HG03558 (cell line): Measurements from ENCODE around the gene CGB3.
"Not testable (repeated sequence)": the region's sequence is repeated elsewhere in the genome, so short reads cannot be mapped to it uniquely, and the experiment has no call there.

Experiments used
- ATAC-seq: cut with Tn5 transposase; IDR thresholded peaks from one replicate; pipeline ENCODE4 v1.9.1; 2021; ENCODE audit warnings: moderate number of reproducible peaks; ENCODE audit not compliant: unreplicated experiment; ENCODE audit errors: extremely low read depth

CGB3 gene

DNA sequence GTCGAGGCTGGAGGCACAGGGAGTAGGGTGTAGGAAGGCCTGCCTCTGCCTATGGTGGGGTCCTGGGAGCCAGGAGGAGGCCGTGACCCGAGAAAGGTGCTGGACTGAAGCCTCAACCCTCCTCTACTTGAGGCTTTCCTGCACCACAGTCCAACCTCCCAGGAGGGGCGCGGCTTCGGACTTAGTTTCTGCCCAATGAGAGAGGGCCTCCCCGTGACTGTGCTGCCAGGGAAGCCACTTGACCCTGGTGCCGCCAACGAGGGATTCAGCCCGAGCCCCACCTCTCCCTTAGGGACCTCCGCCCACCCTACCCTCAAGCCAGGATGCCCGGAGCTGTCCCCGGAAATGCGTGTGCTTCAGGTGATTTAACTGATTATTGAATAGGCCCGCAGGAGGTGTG, at the start of gene CGB3:
Gene CGB3 (minus strand): TSS at position 101 of the 400 bp plus-strand sequence. CDS start 362 bp downstream, outside the sequence.
- not testable (repeated sequence) for ATAC-seq

DNA sequence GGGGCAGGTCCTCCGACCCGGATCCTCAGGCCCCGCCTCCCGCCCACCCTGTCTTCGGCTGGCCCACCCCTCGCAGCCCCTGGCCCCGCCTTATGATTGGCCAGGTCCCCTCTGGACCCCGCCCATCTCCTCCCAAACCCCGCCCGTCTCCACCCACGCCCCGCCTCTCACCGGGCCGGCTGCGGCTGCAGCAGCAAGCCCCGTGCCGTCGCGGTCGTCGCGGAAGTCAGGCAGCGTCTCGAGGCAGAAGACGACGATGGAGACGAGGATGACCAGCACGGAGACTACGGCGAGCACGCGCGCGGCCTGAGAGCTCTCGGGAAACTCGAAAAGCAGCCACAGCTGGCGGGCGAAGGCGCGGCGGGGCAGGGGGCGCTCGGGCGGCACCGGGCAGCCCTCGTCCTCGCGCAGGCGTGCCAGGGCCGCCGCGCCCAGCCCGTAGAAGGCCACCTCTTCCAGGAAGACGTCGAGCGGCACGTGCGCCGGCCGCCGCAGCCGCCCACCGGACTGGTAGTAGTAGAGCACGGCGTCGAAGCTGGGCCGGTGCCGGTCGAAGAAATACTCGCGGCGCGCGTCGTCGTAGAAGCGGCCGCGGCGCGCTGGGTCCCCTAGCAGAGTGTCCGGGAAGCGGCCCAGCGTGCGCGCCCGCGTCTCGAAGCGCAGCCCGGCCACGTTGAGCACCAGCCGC, 47.9 kb upstream of the CGB3 start:
- ATAC-seq, result no peak

DNA sequence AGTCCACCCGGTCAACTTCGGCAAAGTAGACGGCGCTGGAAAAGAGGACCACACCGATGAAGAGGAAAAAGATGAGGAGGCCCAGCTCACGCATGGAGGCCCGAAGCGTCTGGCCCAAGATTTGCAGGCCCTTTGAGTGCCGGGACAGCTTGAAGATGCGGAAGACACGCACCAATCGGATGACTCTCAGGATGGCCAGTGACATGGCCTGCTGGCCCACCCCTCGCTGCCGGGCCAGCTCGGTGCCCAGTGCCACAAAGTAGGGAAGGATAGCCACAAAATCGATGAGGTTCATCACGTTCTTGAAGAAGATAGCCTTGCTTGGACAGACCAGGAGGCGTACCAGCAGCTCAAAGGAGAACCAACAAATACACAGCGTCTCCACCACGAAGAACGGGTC, 46.3 kb upstream of the CGB3 start:
- no peak for ATAC-seq

DNA sequence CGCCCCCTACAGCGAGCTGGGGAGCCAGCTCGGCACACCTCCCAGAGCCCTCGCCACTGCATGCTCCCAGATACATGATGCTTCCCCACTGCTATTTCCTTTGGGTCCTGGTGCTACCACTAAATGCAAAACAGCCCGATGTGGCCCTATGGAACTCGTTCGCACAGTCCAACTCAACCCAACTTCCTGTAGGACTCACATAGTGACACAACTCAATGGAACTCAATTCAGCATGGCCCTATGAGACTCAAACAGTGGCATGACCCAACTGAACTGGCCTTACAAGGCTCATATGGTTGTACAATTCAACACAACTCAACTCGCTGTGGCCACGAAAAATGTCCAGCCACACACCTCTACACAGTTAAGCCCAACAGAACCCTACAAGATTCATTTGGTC, 44.9 kb upstream of the CGB3 start:
- ATAC-seq, result no peak

DNA sequence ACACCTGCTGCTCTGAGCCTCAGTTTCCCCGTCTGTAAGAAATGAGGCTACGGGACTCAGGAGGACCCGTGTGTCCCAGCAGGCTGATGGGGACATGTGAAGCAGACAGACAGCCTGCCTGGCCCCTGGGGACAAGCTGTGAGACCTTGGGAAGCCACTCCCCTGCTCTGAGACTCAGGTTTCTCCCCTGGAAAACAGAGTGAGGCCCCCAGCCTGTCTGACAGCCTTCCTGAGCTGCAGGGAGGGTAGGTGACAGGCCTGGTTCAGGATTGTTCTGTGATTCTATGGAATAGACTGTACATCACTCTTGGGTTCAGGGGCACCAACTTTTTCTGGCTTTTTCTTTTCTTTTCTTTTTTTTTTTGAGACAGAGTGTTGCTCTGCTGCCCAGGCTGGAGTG, 43.4 kb upstream of the CGB3 start:
- no peak for ATAC-seq

DNA sequence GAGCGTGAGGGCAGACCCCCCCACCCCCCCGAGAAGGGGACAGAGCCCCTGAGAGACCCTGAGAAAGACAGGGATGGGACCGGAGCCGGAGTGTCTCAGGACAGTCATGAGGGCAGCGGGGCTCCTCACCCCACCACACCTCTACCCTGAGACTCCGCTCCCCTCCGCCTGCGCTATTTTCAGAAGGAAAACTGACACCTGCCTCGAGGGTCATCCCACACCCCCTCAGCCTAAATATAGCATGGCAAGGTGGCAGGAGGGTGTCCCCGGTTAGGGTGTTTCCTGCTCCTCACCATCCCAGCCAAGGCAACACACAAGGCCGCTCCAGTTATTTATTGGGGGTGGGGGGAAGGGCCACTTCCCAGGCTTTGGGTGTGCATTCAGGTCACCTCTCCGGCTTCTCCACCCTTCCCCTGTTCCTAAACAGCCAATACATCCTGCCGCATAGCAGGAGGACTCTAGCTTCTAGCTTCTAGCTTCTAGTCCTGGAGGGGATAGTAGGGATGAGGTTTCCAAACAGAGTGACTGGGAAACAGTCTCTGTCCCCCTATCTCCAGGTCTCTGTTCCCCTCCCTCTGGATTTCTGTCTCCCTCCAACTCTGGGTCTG, 41.9 kb upstream of the CGB3 start:
- no peak for ATAC-seq

DNA sequence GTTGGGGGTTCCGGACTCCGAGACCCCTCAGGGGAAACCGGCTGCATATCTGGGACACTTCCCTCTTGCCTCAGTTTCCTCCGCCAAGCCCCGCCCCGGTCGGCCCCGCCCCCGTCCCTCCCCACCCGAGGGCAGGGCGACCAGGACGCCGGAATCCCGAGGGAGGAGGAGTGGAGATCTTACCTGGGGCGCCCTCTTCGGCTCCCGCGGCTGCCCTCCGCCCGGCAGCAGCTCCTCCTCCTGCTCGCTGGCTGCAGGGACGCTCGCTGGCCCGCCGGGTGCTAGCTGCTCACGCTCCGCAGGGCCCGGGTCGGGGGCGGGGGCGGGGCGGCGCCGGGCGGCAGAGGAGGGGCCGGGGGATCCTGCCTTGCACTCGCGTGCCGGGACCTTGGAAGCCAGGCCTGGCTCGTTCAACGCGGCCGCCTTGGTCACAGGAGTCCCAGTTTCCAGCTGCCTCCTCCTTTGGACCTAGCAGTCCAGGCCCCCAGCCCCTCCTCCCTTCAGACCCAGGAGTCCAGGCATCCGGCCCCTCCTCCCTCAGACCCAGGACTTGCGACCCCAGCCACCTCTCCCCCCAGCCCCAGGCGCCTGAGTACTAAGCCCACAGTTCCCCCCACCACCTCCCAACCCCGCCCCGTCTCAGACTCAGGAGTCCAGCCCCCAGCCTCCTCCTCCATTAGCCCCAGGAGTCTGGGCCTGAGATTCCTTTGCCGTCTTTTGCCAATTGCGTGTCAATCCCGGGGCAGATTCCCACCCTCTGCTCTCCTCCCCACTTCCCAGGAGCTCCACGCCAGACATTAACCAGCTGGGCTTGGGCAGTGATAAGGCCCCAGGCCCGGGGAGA, 40.9 kb upstream of the CGB3 start, which contains the start of gene NTF4:
Gene NTF4 (minus strand): TSS at position 51 of the 844 bp plus-strand sequence. CDS start 2,821 bp downstream, outside the sequence.
- no peak for ATAC-seq

DNA sequence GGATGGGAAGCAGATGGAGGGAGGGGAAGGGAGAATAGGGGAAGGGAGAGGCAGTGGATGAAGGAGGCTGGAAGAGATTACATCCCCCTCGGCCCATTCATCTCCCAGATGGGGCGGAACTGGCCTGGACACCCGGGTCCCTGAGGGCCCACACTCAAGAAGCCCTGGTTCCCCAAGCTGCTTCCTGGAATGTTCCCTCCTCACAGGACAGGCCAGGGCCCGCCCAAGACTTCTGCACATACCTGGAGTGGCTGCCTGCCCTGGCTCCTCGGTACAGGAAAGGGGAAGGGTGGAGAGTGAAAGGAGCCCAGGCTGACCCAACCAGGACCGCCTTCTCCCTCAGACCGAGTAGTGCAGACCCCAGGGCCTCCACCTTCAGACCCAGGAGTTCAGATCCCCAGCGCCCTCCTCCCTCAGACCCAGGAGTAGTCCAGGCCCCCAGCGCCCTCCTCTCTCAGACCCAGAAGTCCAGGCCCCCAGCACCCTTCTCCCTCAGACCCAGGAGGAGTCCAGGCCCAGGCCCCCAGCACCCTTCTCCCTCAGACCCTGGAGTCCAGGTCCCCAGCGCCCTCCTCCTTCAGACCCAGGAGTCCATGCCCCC, 40.0 kb upstream of the CGB3 start:
- no peak for ATAC-seq

DNA sequence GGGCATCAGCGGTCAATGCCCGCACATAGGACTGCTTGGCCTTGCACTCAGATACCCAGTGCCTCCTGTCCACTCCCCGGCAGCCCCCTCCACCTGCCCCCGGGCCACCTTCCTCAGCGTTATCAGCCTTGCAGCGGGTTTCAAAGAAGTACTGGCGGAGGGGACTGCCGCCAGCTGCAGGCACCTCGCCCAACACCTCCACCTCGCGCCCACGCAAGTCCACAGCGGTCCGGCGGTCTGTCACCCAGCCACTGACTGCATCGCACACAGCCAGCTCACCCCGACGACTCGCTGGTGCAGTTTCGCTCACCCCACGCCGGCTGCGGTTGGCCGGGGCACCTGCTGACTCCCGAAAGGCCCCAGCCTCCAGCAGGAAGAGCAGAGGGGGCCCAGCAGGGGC, 37.3 kb upstream of the CGB3 start:
- ATAC-seq, result no peak

DNA sequence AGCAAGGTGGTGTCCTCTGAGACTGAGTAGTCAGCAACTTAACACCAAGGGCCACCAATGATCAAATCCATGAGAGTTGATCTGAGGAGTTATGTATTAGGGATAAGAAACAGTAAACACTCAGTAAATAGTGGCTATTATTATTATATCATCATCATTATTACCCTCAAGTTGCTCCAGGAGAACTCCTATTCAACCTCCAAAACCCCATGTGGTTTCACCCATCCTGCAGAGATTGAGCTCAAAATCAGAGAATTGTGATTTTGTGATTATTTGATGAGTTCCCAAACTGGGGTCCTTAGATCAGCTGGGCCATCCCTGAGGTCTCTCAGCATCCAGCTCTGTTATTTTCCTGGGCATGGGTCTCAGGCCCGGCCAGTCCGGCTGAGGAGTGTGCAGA, 36.9 kb upstream of the CGB3 start:
- no peak for ATAC-seq

DNA sequence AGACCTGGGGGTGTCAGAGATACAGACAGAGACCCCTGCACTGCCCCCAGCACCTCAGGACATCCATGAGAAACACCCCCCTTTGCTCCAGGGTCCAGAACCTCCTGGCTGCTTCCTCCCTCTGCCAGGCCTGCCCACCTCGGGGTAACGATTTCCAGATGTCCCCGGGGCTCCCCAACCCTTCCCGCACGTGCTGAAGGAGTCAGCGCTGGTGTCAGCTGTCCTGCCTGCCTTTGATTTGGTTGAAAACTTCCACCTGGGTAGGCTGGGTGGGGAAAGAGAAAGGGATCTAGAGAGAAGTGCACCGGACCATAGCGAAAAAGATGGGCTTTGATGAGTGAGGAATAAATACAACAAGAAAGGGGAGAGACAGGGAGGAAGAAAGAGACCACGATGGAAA, 34.9 kb upstream of the CGB3 start:
- ATAC-seq, result no peak

DNA sequence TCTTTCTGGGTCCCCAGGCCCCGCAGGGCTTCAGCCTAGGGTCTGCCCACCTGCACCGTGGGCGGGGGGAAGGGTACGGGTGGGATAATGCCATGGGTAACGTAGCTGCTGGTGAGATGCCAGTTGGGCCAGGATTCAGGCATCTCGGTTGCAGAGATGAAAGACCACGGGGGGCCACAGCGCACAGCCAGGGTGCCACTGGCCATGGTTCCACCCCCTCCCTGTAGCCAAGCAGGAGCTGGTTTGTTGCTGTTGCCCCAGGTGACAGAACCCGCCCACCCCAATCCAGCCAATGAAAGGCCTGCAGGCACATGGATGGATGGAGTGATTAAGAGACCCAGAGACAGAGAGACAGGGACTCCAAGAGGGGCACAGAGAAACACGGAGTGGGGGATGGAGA, 34.4 kb upstream of the CGB3 start:
- ATAC-seq, result no peak

DNA sequence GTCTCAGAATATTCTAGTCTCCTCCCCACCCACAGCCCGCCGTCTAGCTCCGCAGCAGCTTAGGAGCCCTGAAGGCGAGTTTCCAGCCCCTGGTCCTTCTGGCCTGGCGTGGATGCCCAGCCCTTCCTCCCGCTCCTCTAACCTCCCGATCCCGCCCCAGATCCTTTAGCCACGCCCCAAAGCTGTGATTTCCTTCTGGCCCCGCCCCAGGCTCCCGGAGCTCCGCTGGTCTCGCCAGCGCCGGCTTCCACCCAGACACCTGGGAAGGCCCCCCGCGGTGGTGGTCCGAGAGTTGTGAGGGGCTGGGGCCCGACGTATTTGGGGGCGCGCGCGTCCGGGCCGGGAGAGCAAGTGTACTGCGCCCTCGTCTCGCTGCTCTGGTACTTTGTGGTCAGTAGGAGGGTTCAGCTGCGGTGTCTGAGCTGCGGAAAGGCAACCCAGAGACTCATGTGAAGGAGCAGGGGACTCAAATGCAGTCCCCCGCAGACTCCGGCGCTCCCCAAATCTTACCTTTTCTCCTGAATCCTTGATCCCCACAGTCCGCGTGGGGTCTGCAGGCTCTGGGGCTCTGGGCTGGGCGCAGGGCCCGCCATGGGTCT, 33.6 kb upstream of the CGB3 start, which contains the start of gene CGB7:
Gene CGB7 (minus strand): TSS at position 114 of the 599 bp plus-strand sequence. CDS start 2,374 bp downstream, outside the sequence.
- no peak for ATAC-seq

DNA sequence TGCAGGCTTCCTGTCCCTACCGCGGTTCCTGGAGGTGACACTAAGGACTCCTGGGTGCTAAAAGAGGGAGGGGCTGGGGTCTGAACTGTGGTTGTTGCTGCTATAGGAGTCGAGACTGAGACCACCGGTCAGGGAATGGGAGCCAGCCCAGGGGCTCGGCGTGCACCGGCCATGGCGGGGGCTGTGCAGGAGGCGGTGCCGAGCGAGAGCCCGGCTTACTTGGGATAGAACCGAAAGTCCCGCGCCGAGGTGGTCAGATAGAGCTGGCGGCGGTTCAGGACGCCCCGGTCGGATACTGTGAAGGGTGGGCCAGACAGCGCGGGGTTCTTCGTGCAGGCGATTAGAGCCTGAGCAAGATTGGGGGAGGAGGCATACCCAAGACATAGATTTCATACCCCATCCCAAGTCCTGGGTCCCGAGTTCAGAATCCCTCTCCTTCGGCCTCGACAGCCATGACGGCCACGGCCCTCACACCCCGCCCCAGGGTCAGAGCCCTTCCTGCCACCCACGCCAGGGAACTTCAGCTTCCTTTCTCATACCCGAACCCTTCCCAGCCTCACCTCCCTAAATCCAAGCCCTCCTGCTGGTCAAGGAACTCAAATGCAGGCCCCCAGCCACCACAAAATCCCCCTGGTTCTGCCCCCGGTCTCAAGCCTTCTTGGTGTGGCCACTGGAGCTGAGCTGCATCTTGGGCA, 32.9 kb upstream of the CGB3 start:
- ATAC-seq, result not testable (repeated sequence)

DNA sequence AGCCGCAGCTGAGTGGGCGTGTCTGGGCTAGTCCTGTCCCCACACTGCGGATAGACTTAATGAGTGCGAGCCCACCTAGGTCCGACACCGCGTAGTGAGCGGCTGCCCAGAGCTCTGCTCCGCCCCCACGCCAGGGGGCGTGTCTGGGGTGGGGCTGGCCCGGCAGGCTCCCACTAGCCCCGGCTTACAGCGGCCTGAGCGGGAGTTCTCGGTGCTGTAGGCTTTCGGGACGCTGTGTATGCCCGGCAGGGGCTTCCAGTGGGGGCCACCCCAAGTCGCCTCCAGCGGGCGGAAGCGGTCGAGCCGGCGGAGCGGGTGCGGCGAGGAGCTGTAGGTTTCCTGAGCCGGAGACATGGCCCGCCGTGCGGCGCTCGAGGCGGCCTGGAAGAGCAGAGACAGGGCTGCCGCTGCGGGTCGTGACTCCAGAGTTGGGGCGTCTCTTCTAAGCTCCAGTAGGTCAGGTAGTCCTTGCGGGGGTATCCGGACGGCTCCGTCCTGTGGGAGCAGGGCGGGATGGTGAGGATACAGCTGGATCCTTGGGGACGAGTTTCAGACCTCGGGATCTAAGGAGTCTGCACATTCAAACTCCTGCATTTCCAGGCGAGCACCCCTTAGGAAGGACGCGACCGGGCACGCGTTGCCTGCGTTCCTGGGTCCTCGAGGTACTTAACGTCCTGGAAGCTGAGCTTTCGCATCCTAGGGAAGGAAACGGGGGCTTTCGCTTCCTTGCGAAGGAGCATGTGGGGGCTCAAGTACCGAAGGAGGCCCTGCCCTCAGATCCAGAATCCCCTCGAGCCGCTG, 32.2 kb upstream of the CGB3 start:
- no peak for ATAC-seq

DNA sequence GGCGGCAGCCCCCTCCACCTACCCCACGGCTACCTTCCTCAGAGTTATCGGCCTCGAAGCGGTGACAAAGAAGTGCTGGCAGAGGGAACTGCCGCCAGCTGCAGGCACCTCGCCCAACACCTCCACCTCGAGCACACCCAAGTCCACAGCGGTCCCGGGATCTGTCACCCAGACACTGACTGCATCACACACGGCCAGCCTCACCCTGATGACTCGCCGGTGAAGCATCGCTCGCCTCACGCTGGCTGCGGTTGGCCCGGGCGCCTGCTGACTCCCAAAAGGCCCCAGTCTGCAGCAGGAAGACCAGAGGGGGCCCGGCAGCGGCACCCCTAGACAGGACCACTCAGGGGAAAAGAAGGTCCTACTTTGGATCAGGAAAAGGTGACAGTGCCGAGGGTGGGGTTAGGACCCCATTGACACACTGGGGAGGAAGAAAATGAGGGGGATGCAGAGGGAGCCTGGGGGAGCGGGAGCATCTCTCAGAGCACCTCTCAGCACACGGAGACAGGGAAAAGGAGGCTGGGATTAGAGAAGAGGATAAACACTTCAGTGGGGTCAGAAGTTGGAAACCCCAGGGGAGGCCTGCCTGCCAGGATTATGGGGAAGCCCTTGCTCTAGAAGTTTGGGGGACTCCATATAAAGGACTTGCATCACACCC, 26.4 kb upstream of the CGB3 start:
- ATAC-seq, result not testable (repeated sequence)

DNA sequence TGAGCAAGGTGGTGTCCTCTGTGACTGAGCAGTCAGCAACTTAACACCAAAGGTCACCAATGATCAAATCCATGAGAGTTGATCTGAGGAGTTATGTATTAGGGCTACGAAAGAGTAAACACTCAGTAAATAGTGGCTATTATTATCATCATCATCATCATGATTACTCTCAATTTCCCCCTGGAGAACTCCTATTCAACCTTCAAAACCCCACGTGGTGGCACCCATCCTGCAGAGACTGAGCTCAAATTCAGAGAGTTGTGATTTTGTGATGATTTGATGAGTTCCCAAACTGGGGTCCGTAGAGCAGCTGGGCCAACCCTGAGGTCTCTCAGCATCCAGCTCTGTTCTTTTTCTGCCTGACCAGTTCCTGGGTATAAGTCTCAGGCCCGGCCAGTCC, 25.7 kb upstream of the CGB3 start:
- ATAC-seq, result not testable (repeated sequence)

DNA sequence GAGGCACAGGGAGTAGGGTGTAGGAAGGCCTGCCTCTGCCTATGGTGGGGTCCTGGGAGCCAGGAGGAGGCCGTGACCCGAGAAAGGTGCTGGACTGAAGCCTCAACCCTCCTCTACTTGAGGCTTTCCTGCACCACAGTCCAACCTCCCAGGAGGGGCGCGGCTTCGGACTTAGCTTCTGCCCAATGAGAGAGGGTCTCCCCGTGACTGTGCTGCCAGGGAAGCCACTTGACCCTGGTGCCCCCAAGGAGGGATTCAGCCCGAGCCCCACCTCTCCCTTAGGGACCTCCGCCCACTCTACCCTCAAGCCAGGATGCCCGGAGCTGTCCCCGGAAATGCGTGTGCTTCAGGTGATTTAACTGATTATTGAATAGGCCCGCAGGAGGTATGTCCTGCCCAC, 24.9 kb upstream of the CGB3 start, which contains the start of gene CGB8:
Gene CGB8 (minus strand): TSS at position 101 of the 400 bp plus-strand sequence. CDS start 372 bp downstream, outside the sequence.
- not testable (repeated sequence) for ATAC-seq
